ENCODE results near the gene FXYD1.

- no peak for TF ChIP-seq POLR2A (IDR thresholded peaks at IDR 0.05; ENCODE audit: low read depth, low read length)
- TF ChIP-seq MYC (IDR thresholded peaks at IDR 0.05; ENCODE audit: low read depth, low read length) = no peak
Observed at GRCh38 chr19:35126624-35126959, 12.0 kb upstream of the FXYD1 start.
